Right lobe of liver (tissue), 4 donors: ENCODE results near the gene EHBP1L1.

ENCODE experiments used
- CTCF ChIP-seq, 4 donors: fragments of 200-600 bp in 3 of 4; fragments of 450-650 bp in 1 of 4; IDR thresholded peaks; one replicate each; pipeline versions ENCODE4 v1.5.1 to v1.8.0; 2016 to 2022; ENCODE audit warnings: antibody characterized with exemption in 4 of 4, mild to moderate bottlenecking in 2 of 4
- POLR2A ChIP-seq: fragments of 450-650 bp; IDR thresholded peaks from one replicate; pipeline ENCODE4 v1.6.1; 2017; ENCODE audit warnings: antibody characterized with exemption, mild to moderate bottlenecking
- donor health status: DM: no; HTN: no; CAD: no.
- donor health status: DM: no; HTN: no; CAD: no.
- donor health status: DM: no; HTN: yes; CAD: no.

- TF ChIP-seq CTCF (IDR thresholded peaks at IDR 0.05) (peak; percentile 36 to 66 (median 40)), POLR2A (no peak)
These were observed 24.1 kb upstream of the EHBP1L1 start for GRCh38 chr11:65551572-65552387.
